IPS DF 4.7 (cell line): ENCODE data around the gene LCN9.

Experiments used
- DNase-seq: peaks from one replicate; pipeline ENCODE4 v3.0.0-alpha.2; 2013; ENCODE audit warnings: low spot score; ENCODE audit errors: extremely low read depth

Gene LCN9

DNA sequence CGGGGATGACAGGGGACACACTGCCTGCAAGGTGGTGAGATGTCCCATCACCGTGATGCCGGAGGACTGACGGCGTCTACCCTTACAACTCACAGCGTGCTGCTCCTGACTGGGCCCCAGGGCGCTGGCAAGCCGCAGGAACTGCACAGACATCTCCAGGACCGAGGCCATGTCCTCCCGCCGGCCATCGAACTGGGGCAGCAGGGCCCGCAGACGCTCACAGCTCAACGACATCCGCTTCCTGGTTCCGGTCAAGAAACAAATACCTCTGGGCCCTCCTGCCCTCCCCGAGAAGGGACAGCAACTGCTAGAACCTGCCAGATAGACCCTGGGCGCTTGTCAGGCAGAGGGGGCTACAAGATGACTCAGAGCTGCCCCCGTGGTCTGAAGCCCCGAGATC lies 35.1 kb downstream of the LCN9 start:
- DNase-seq = no peak

GRCh38 chr9:135698767-135699166 lies 35.7 kb downstream of the LCN9 start:
- no peak for DNase-seq

GRCh38 chr9:135699440-135699839 lies 36.3 kb downstream of the LCN9 start, which contains the start of gene SOHLH1:
Gene SOHLH1, minus strand, starts transcription at chr9:135699481. Its CDS starts 14 bp downstream, at chr9:135699467.
- no peak for DNase-seq

DNA sequence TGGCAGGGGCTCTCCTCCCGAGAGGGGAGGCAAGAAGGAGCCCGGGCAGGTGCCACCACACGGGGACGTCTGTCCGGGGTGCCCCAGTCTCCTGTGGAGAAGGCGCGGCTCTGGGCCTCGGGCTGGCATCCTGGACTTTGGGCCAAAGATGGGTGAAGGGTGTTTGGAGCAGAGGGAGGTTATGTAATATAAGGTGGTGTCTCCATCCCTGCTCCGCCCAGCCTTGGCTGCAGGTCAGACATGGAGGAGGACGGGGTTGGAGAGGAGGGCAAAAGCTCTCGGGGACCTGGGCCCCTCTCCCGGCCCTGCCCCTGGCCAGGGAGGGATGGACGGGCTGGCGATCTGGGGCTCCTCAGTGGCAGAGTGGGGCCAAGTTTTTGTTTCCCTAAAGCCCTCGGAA lies 37.4 kb downstream of the LCN9 start:
- no peak for DNase-seq

- DNase-seq = no peak
Observed at GRCh38 chr9:135701067-135701958, 38.2 kb downstream of the LCN9 start.

- no peak for DNase-seq
Observed at GRCh38 chr9:135701959-135702721, 39.0 kb downstream of the LCN9 start, which contains the start of gene KCNT1. Gene KCNT1, plus strand, starts transcription at chr9:135702185. Its CDS starts 74 bp downstream, at chr9:135702259.

DNA sequence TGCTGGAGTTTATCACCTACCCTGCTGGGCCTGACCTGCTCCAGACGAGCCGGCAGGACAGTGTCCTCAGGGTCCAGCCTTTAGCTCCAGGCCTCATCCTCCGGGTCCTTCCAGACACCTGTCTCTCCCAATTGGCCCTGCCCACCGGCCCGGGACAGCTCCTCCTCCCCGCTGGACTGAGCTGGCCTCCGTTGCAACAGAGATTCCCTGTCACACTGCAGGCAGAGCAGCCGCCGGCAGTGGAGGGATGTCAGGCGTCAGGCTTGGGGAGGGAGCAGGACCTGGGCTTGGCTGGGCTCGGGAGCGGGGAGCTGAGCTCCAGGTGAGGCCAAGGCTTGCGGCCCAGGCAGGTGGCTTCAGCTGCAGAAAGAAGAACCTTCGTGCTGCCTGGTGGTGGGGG lies 40.6 kb downstream of the LCN9 start:
- DNase-seq = no peak

DNA sequence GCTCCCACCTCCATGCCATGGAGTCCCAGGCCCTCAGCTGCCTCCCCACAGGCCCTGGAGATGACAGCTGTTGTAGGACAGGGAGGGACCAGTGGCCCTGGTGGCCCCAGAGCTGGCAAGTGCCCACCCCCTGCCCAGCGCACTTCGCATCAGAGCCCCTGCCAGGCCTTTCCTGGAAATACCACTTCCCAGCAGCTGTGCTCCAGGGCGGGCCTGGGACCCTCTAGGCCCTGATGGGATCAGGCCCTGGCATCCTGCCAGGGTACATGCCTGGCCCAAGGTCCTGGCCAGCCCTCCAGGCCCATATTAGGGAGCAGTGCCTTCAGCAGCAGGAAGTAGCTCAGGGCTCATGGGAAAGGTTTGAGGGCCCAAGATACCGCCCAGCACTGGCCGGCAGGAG lies 41.4 kb downstream of the LCN9 start:
- DNase-seq = no peak

GRCh38 chr9:135705376-135705775 lies 42.3 kb downstream of the LCN9 start:
- no peak for DNase-seq

- DNase-seq = no peak
Observed at GRCh38 chr9:135706288-135706687, 43.2 kb downstream of the LCN9 start.

GRCh38 chr9:135707252-135708138 lies 44.4 kb downstream of the LCN9 start:
- DNase-seq = no peak

DNA sequence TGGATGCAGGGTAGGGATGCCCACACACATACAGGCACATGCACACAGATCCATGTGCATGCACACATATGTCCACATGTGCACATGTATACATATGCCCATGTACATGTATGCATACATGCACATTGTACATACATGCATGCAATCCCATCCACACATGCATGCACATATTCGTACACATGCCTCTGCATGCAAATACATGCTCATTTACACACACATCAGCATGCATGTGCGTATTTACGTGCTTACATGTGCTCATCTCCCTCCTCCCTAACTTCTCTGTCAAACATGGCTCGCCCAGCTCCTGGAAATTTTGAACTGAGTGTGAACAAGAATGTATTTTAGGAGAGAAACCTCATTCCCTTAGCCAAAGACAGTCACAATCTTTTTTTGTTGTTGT lies 45.1 kb downstream of the LCN9 start:
- no peak for DNase-seq

DNA sequence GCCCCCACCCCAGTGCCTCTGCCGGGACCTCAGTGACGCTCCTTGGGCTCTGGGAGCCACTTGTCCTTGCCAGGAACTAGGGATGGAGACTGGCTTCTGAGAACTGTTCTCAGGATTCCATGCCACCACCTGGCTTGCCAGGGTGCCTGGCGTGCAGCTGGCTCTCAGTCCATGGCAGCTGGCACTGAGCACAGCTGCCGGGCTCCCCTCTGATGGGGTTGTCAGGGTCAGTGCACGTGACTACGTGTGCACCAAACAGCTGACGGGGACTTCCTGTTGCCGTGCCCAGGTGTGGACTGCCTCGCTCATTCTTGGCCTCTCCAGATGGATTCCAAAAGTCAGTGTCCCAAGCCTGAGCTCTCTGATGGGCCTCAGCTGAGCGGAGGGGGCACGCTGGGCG lies 48.3 kb downstream of the LCN9 start:
- no peak for DNase-seq

DNA sequence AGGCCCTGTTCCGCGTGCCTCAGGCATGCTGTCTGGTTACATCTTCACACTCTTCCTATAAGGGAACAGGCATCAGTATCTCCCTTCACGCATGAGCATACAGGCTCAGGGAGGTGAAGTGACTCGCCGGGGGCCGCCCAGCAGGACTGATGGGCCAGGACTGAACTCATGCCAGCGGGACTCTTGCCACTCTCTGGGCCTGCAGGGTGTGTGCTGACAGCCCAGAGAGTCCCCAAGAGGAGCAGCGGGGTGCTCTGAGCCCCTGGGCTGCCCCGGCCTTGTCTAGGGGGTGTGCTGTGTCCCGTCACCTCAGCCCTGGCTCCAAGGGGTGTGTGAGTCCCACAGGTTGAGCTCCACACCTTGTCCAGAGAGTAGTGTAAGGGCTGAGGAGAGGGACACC lies 48.8 kb downstream of the LCN9 start:
- no peak for DNase-seq

DNA sequence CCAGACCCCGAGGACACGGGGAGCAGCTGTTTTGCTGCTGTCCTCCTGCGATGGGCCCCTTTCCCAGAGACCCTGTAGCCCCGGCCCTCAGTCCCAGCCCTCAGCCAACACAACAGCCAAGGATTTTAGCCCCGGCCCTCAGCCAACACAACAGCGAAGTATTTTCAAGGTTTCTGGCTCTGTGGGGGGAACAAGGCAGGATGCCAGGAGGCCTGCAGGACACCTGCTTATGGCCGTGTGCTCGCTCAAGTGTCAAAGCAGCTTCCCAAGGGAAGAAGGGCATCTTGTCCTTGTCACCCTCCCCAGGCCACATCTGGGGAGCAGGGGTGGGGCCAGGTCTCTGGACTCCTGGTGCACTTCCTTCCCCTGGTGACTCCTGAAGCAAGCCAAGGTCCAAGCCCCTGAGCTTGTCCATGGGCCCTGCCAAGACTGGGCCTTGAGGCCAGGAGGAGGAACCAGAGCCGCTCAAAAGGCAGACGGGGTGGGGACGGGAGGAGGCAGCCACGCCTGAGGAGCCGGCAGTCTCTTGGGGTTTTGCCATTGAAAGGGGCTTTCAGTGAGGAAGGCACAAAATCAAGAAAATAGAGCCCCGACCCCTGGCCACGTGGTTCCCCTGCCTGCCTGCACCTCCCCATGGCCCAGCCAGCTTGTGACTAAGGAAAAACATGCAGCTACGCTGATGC lies 49.6 kb downstream of the LCN9 start:
- no peak for DNase-seq

- no peak for DNase-seq
Observed at GRCh38 chr9:135714242-135715055, 51.3 kb downstream of the LCN9 start.

DNA sequence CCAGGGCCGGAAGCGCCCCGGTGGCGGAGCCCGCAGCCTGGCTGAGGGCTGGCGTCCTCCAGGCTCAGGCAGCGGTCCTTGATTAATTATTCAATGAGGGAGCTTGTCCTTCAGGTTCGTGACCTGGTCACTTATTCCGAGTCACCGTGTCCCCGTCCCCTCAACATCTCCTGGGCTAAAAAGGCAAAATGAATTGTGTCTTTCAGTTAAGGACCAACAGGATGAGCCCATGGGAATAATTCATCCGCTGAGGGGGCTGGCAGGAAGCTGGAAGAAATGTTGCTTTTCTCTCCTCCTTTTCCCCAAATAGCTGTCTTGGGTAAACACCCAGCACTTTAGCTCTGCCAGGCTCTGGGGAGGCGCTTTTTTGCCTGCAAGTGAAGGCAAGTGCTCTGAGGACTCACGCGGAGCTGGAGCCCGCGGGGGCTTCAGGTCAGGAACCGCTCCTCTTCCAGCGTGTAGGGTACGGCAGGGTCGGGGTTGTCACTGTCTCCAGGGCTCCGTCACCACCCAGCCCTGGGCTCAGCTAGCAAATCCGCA lies 52.0 kb downstream of the LCN9 start:
- DNase-seq = no peak

DNA sequence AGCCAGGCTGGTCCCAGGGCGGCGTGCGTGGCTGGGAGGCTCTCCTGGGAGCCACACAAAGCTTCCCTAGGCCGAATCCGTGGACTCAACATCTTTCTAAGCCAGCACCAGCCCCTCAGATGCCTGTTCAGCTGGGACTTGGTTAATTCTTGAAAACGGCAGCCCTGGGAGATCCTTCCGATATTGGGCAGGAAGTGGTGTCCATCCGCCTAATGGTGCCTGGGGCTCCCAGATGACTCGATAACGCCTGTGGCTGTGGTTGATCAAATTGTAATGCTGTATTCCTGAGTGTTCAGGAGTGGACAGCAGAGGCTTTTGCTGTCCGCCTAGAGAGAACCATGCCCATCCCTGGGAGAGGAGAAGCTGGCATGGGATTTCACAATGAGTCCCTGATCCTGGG lies 52.9 kb downstream of the LCN9 start:
- DNase-seq = no peak
